Body of pancreas (tissue), 4 donors: ENCODE data around the gene KCNQ4.

Experiments used
- POLR2A ChIP-seq, 3 donors: fragments of 450-650 bp; IDR thresholded peaks; one replicate each; pipeline ENCODE4 v1.6.1; 2016; ENCODE audit warnings: antibody characterized with exemption in 3 of 3, mild to moderate bottlenecking in 2 of 3
- TF ChIP-seq, protein P1 (sequence below), 7 experiments: fragments of 450-650 bp in 4 of 7; fragments of 200-600 bp in 3 of 7; sonication (generic) in 3 of 7; IDR thresholded peaks; one replicate each; pipeline ENCODE4 v1.5.1; 2016 to 2019; ENCODE audit warnings: antibody characterized with exemption in 7 of 7

DNA sequence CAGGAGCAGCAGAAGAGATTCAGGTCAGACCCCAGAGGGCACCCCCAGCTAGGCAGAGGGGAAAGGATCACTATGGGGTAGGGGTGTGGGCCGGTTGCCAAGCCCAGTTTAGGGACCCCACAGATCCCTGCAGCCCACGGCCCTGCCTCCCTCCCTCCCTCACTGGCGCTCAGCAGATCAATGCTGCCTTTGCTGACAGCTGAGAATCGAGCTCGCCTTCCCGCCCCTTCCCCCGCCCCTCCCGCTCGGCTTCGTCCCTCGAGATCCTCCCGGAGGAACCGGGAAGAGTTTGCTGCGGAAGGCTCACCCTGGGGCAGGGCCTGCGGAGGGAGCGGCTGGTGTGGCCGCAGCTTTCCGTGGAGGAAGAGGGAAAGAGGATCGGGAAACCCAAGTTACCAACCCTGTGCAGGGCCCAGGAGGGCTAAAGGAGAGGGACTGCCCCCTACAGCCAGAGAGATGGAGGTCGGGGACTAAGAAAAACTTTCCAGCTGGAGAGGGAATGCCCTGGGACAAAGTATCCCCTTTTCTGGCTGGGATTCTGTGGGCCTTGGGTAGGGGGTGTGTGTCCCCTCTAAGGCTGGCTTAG is 1.1 kb upstream of the KCNQ4 start:
- TF ChIP-seq, protein P1, sequence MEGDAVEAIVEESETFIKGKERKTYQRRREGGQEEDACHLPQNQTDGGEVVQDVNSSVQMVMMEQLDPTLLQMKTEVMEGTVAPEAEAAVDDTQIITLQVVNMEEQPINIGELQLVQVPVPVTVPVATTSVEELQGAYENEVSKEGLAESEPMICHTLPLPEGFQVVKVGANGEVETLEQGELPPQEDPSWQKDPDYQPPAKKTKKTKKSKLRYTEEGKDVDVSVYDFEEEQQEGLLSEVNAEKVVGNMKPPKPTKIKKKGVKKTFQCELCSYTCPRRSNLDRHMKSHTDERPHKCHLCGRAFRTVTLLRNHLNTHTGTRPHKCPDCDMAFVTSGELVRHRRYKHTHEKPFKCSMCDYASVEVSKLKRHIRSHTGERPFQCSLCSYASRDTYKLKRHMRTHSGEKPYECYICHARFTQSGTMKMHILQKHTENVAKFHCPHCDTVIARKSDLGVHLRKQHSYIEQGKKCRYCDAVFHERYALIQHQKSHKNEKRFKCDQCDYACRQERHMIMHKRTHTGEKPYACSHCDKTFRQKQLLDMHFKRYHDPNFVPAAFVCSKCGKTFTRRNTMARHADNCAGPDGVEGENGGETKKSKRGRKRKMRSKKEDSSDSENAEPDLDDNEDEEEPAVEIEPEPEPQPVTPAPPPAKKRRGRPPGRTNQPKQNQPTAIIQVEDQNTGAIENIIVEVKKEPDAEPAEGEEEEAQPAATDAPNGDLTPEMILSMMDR (IDR thresholded peaks at IDR 0.05), result no peak
- TF ChIP-seq POLR2A (IDR thresholded peaks at IDR 0.05), result no peak
